IMR-90 (cell line): ENCODE measurements around the gene TCF7L1.

Source experiments
- MAZ ChIP-seq: IDR thresholded peaks from 2 replicates; pipeline ENCODE4 v1.6.1; 2012; ENCODE audit warnings: low read depth, mild to moderate bottlenecking, low read length, improper control_type of control experiment, moderate library complexity, borderline replicate concordance
- POLR2A ChIP-seq: IDR thresholded peaks from 2 replicates; pipeline ENCODE4 v1.6.1; 2012; ENCODE audit warnings: mild to moderate bottlenecking, low read depth, low read length
- TF ChIP-seq, protein P1 (sequence below): conservative IDR thresholded peaks from 2 replicates; pipeline ENCODE4 v1.5.1; 2012; ENCODE audit warnings: mild to moderate bottlenecking, low read depth, low read length, improper control_type of control experiment

DNA sequence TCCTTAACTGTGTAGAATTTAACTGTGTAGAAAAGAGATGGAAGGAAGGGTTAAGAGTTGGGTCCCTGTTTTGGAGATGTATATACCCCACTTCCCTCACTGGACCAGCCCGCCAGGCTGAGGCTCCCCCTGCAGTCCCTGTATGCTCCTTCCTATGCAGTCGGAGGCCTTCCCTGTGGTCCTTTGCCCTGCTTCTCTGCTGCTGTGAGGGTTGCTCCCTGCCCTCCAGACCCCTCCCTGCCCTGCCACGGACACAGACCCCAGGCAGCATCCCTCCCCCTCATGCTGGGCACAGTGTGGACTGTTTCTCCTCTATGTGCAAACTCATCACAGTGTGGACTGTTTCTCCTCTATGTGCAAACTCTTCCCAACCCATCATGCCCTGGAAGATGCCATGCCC is 105.9 kb downstream of the TCF7L1 start:
- TF ChIP-seq, protein P1, sequence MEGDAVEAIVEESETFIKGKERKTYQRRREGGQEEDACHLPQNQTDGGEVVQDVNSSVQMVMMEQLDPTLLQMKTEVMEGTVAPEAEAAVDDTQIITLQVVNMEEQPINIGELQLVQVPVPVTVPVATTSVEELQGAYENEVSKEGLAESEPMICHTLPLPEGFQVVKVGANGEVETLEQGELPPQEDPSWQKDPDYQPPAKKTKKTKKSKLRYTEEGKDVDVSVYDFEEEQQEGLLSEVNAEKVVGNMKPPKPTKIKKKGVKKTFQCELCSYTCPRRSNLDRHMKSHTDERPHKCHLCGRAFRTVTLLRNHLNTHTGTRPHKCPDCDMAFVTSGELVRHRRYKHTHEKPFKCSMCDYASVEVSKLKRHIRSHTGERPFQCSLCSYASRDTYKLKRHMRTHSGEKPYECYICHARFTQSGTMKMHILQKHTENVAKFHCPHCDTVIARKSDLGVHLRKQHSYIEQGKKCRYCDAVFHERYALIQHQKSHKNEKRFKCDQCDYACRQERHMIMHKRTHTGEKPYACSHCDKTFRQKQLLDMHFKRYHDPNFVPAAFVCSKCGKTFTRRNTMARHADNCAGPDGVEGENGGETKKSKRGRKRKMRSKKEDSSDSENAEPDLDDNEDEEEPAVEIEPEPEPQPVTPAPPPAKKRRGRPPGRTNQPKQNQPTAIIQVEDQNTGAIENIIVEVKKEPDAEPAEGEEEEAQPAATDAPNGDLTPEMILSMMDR, result no peak
- no peak for TF ChIP-seq MAZ
- no peak for TF ChIP-seq POLR2A
